Tibial nerve (tissue), 4 donors: ENCODE measurements around the gene SLC25A48. TPM values are rescaled to one million over a fixed set of nuclear protein-coding genes. Genes with fewer than 3 reads are reported as not detected.

Source experiments
- DNase-seq, 2 donors: peaks; one replicate each; pipeline ENCODE4 v3.0.0-alpha.2; 2019; ENCODE audit warnings: low spot score in 2 of 2
- H3K27ac ChIP-seq, 4 donors: fragments of 200-600 bp; sonication (generic) in 3 of 4; one replicate each; pipeline ENCODE4 v1.5.1; 2017 to 2019; ENCODE audit warnings: mild to moderate bottlenecking in 1 of 4
- H3K27me3 ChIP-seq, 2 donors: fragments of 200-600 bp; sonication (generic) in 1 of 2; one replicate each; pipeline versions ENCODE4 v1.5.1 to v1.6.0; 2017 to 2019
- H3K36me3 ChIP-seq, 3 donors: fragments of 200-600 bp; sonication (generic); one replicate each; pipeline ENCODE4 v1.5.1; 2018 to 2019
- H3K4me1 ChIP-seq, 4 donors: fragments of 200-600 bp; sonication (generic) in 3 of 4; one replicate each; pipeline ENCODE4 v1.5.1; 2017 to 2019
- H3K4me3 ChIP-seq, 4 donors: fragments of 200-600 bp; sonication (generic) in 3 of 4; one replicate each; pipeline ENCODE4 v1.5.1; 2017 to 2019; ENCODE audit warnings: mild to moderate bottlenecking in 1 of 4, moderate library complexity in 1 of 4
- H3K9me3 ChIP-seq, 4 donors: fragments of 200-600 bp; sonication (generic) in 3 of 4; one replicate each; pipeline ENCODE4 v1.5.1; 2017 to 2019
- CTCF ChIP-seq, 5 experiments: fragments of 200-600 bp in 3 of 5; fragments of 450-650 bp in 2 of 5; sonication (generic) in 3 of 5; IDR thresholded peaks; one replicate each; pipeline ENCODE4 v1.5.1; 2016 to 2019; ENCODE audit warnings: antibody characterized with exemption in 5 of 5, mild to moderate bottlenecking in 3 of 5, moderate library complexity in 2 of 5
- EP300 ChIP-seq, 2 donors: sonication (generic); formaldehyde crosslinking; IDR thresholded peaks; one replicate each; pipeline ENCODE4 v1.6.1; 2017; ENCODE audit warnings: antibody characterized with exemption in 2 of 2, mild to moderate bottlenecking in 1 of 2
- POLR2A ChIP-seq, 2 donors: fragments of 450-650 bp; IDR thresholded peaks; one replicate each; pipeline ENCODE4 v1.6.1; 2017; ENCODE audit warnings: antibody characterized with exemption in 2 of 2, mild to moderate bottlenecking in 2 of 2, moderate library complexity in 2 of 2
- WGBS, 2 donors: methylation state at CpG; one replicate each; pipeline ENCODE4 v1.1.5; 2018; 5-methylcytosine and 5-hydroxymethylcytosine counted together
- total RNA-seq, 4 donors: library from RNA; depleted of rRNA; stranded (reverse); fragments of >200 nt; gene quantifications; one replicate each; pipeline ENCODE4 v1.1.0, GENCODE V29; 2016

SLC25A48 gene
- total RNA-seq, 4 donors from 2014 or later: 59.4 to 91.2 (median 72.1) TPM

- WGBS, 2 donors: 57 to 62% methylated on average over 4 of the region's 4 CpGs
- H3K9me3 ChIP-seq: peaks cover 0 to 6% (median 0%) of the 10 kb centered on the region in 4 donors
- no peaks in the 10 kb centered on the region for H3K4me1 ChIP-seq
Measured at GRCh38 chr5:135840959-135841358, 6.5 kb downstream of the SLC25A48 start.

GRCh38 chr5:135842737-135843136 is 8.3 kb downstream of the SLC25A48 start:
- TF ChIP-seq CTCF (IDR thresholded peaks at IDR 0.05): no peak
- TF ChIP-seq EP300 (IDR thresholded peaks at IDR 0.05): no peak
- no peak for TF ChIP-seq POLR2A (IDR thresholded peaks at IDR 0.05)

More at GRCh38 chr5:135840959-135841358, 6.5 kb downstream of the SLC25A48 start:
- peaks cover 0 to 9% of the 10 kb centered on the region in 2 donors for H3K27me3 ChIP-seq
- H3K36me3 ChIP-seq: no peaks in the 10 kb centered on the region
- DNase-seq: no peak
- H3K27ac ChIP-seq: no peak overlapping the region
- TF ChIP-seq POLR2A (IDR thresholded peaks at IDR 0.05) (no peak), CTCF (IDR thresholded peaks at IDR 0.05) (no peak), EP300 (IDR thresholded peaks at IDR 0.05) (no peak)
- no peak overlapping the region for H3K4me3 ChIP-seq

GRCh38 chr5:135843571-135844337 is 9.3 kb downstream of the SLC25A48 start:
- TF ChIP-seq POLR2A (IDR thresholded peaks at IDR 0.05): peak in 1 of 2 donors; percentile 45
- TF ChIP-seq CTCF (IDR thresholded peaks at IDR 0.05): no peak
- TF ChIP-seq EP300 (IDR thresholded peaks at IDR 0.05): peak in 1 of 2 donors; percentile 69
- Histone ChIP-seq H3K9me3 (no peaks in the 10 kb centered on the region), H3K36me3 (no peaks in the 10 kb centered on the region), H3K4me1 (no peaks in the 10 kb centered on the region), H3K27me3 (peaks cover 0 to 8% of the 10 kb centered on the region in 2 donors), H3K4me3 (no peak overlapping the region), H3K27ac (peak overlapping the region; percentile 43 to 83 (median 66))
- no peak for DNase-seq
- WGBS, 2 donors: 46 to 70% methylated on average over 6 of the region's 6 CpGs

More at GRCh38 chr5:135842737-135843136, 8.3 kb downstream of the SLC25A48 start:
- Histone ChIP-seq H3K9me3 (peaks cover 0 to 6% (median 0%) of the 10 kb centered on the region in 4 donors), H3K36me3 (no peaks in the 10 kb centered on the region), H3K27ac (peak overlapping the region in 3 of 4 donors; percentile 52 to 78 (median 73)), H3K27me3 (peaks cover 0 to 8% of the 10 kb centered on the region in 2 donors), H3K4me1 (no peaks in the 10 kb centered on the region), H3K4me3 (no peak overlapping the region)
- no peak for DNase-seq
- WGBS, 2 donors: 41 to 48% methylated on average over 4 of the region's 4 CpGs

GRCh38 chr5:135846311-135846710 is 11.8 kb downstream of the SLC25A48 start:
- DNase-seq: no peak
- H3K27me3 ChIP-seq: peaks cover 0 to 8% of the 10 kb centered on the region in 2 donors
- H3K9me3 ChIP-seq: no peaks in the 10 kb centered on the region
- H3K27ac ChIP-seq: peak overlapping the region in 2 of 4 donors; percentile 10 to 83
- H3K4me1 ChIP-seq: no peaks in the 10 kb centered on the region
- TF ChIP-seq POLR2A (IDR thresholded peaks at IDR 0.05): no peak
- no peak for TF ChIP-seq CTCF (IDR thresholded peaks at IDR 0.05)
- no peak for TF ChIP-seq EP300 (IDR thresholded peaks at IDR 0.05)
- no peak overlapping the region for H3K4me3 ChIP-seq
- no peaks in the 10 kb centered on the region for H3K36me3 ChIP-seq

GRCh38 chr5:135847976-135848375 is 13.5 kb downstream of the SLC25A48 start:
- 84 to 100% methylated on average over 1 of the region's 1 CpG for WGBS, 2 donors
- H3K36me3 ChIP-seq: no peaks in the 10 kb centered on the region
- H3K4me3 ChIP-seq: no peak overlapping the region
- H3K27me3 ChIP-seq: no peaks in the 10 kb centered on the region
- H3K4me1 ChIP-seq: no peaks in the 10 kb centered on the region
- peak overlapping the region in 2 of 4 donors; percentile 8 to 36 for H3K27ac ChIP-seq
- DNase-seq: no peak
- peaks cover 0 to 4% (median 0%) of the 10 kb centered on the region in 4 donors for H3K9me3 ChIP-seq
- no peak for TF ChIP-seq CTCF (IDR thresholded peaks at IDR 0.05)
